ENCODE data around the gene SPDYE5.

Gene SPDYE5

GRCh38 chr7:75537731-75538130 lies 45.6 kb downstream of the SPDYE5 start:
- no peak for DNase-seq

GRCh38 chr7:75546237-75547015 lies 54.3 kb downstream of the SPDYE5 start:
- no peak for DNase-seq

Measured in stimulated activated CD4-positive, alpha-beta T cell treated with anti-CD3 and anti-CD28 coated beads, Interleukin-1b, Interleukin-23, amount 100 ng/mL, for 48 hours (primary cell).